GM18499 (cell line): ENCODE data around the gene PHLPP1.
"Not testable (repeated sequence)": the region's sequence is repeated elsewhere in the genome, so short reads cannot be mapped to it uniquely, and the experiment has no call there.

Source experiments
- ATAC-seq: cut with Tn5 transposase; IDR thresholded peaks from one replicate; pipeline ENCODE4 v1.9.1; 2021; ENCODE audit warnings: moderate number of reproducible peaks; ENCODE audit not compliant: insufficient read depth, unreplicated experiment

Gene PHLPP1

GRCh38 chr18:62799977-62800376, 84.6 kb downstream of the PHLPP1 start:
- ATAC-seq: no peak

- ATAC-seq: no peak
Observed at GRCh38 chr18:62802523-62802922, 87.2 kb downstream of the PHLPP1 start.

GRCh38 chr18:62807396-62807795, 92.1 kb downstream of the PHLPP1 start:
- no peak for ATAC-seq

DNA sequence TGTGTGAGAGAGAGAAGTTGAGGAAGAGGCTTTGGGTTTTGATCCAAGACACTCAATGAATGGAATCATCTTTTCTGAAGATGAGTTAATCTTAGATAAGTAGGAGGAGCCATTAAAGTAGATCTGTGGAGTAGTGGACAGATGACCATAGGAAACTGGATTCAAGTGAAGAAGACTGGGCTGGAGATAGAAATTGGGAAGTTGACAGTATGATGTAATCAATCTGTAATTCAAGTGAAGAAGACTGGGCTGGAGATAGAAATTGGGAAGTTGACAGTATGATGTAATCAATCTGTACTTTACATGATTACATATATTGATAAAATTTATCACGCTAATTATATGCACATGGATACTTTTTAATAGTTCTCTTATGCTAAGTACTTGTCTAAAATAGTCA, 92.8 kb downstream of the PHLPP1 start:
- no peak for ATAC-seq

DNA sequence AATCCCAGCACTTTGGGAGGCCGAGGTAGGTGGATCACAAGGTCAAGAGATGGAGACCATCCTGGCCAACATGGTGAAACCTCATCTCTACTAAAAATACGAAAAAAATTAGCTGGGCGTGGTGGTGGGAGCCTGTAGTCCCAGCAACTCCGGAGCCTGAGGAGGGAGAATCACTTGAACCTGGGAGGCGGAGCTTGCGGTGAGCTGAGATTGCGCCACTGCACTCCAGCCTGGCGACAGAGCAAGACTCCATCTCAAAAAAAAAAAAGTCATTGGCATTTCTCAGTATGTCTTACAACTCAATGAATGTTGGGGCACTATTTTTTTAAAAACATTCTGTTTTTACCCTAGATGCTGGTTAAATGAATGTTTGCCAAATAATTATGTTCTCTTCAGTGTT, 94.1 kb downstream of the PHLPP1 start:
- ATAC-seq: not testable (repeated sequence)

GRCh38 chr18:62809900-62810299, 94.6 kb downstream of the PHLPP1 start:
- ATAC-seq: no peak

- no peak for ATAC-seq
Observed at GRCh38 chr18:62810682-62811081, 95.3 kb downstream of the PHLPP1 start.

GRCh38 chr18:62811674-62812073, 96.3 kb downstream of the PHLPP1 start:
- ATAC-seq: no peak

- no peak for ATAC-seq
Observed at GRCh38 chr18:62812242-62812641, 96.9 kb downstream of the PHLPP1 start.

DNA sequence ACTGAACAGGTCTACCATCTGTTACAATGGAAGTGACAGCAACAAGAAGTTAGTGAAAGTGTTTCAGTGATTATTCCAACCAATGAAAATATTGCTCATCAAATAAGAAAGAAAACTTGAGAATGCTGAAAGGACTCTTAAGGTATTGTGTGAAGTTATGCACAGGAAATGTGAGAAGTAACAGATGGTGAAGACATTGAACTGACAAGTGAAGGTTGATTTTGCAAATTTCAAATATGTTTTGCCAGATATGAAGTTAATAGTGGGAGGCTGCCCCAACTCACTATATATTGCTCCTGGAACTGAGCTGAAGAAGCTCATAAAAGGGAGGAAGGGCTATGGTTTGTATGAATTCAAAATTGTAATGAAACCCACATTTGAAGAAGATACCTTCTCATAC, 97.5 kb downstream of the PHLPP1 start:
- no peak for ATAC-seq

DNA sequence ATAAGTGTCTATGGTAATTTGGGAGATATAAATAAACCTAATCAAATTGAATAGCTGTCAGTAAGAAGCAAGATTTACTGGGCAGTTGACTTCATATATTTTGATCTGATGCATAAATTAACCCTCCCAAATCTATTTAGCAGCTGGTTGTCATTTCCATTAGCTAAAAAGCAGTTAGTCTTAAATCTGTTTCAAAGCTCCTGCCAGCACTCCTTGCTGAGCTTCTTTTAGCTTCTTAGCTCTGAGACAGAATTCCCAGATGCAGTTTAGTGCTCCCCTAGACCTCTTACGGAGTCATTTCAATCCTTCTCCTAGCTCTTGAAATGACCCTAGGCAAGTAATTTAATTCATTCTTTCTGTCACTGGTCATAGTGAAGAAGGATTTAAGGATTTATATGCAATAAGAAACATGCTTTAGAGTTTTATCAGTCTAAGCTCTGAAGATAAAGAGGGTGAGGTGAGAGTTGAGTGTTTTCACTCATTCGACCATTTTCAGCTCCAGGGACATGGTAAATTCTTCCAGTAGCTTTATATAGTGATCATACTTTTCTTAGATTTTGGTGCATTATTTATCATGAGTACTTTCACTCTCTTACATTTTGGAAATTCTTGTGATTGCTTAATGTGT, 98.9 kb downstream of the PHLPP1 start:
- ATAC-seq: no peak

DNA sequence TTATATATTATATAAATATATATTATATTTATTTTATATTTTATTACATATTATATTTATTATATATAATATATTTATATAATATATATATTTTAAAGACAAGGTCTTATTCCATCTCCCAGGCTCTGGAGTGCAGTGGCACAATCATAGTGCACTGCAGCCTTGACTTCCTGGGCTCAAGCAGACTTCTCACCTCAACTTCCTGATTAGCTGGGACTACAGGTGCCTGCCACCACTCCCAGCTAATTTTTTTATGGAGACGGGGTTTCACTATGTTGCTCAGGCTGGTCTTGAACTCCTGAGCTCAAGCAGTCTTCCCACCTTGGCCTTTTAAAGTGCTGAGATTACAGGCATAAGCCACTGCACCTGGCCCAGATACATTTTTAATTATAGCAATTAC, 110.0 kb downstream of the PHLPP1 start:
- no peak for ATAC-seq

DNA sequence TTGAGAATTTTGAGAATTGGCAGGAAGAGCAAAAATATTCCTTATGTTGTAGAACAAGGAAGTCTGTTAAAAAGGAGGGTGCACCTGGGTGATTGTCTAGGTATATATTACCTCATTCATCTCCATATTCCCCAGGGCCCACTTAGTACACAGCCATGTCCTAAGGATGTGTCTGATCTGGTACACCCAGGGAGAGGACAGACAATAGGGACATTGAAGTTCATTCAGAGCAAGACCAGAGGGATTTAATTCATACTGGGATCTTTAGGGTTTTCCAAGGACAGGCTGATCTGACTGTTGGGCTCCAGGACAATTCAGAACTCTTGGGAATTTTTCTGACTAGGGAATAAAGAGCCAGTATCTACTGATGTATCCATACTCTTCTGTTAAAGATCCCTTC, 112.1 kb downstream of the PHLPP1 start:
- no peak for ATAC-seq

DNA sequence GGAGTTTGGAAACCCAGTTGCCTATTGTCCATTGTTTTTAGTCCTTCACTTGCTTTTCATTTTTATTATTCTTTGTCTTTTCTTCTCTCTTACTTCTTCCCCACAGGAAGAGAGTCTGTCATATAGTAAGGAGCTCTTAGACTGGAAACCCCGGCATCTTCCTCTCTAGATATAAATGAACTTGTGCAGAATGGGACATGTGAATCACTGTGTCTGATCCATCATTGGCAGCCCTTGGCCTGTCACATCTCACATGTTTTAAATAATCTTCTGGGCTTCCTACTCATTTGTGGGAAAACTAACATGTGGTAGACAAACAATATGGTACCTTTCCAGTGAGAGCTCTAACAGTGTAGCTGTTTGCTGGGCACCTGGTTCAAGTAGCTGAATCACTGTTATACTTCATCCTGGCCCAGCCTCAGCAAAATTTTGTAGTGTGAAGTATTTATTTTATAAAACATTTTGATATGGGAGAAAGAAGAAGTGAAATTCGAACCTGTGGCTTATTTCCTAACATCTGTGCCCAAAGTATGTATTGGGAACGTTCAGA, 112.8 kb downstream of the PHLPP1 start:
- no peak for ATAC-seq

- ATAC-seq: no peak
Observed at GRCh38 chr18:62828852-62829251, 113.5 kb downstream of the PHLPP1 start.

GRCh38 chr18:62829936-62830335, 114.6 kb downstream of the PHLPP1 start:
- ATAC-seq: no peak

DNA sequence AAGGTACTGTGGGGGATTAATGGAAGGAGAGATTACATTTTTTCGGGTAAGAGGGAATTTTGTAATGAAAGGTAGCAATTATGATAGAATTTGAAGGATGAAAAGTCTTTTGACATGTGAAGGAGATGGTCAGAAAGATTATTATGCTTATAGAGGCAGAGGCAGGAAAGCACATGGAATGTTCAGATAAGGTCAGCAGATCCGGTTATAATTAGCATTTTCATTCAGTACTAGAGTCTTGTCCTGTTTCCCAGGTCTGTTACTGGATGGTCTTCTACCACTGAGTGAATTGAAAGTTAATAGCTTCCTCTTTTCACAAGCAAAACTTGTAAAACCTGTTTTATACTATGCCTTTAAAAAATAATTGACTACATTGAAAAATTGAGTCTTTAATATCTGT, 116.9 kb downstream of the PHLPP1 start:
- no peak for ATAC-seq

- no peak for ATAC-seq
Observed at GRCh38 chr18:62833494-62833893, 118.2 kb downstream of the PHLPP1 start.

DNA sequence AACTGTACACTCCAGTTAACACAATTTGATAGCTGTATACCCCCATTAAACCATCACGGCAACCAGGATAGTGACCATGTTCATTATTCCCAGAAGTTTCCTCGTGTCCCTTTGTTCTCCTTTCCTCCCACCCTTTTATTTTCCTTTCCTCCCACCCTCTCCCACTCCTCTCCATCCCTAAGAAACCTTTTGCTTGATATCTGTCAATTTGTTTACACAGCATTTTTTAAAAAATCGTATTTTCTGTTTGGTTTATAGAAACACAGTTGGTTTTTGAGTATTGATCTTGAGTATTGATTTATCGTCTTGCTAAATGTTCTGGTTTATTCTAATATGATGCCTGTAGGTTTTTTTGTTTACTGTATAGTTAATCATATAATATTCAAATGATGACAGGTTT, 119.4 kb downstream of the PHLPP1 start:
- no peak for ATAC-seq

DNA sequence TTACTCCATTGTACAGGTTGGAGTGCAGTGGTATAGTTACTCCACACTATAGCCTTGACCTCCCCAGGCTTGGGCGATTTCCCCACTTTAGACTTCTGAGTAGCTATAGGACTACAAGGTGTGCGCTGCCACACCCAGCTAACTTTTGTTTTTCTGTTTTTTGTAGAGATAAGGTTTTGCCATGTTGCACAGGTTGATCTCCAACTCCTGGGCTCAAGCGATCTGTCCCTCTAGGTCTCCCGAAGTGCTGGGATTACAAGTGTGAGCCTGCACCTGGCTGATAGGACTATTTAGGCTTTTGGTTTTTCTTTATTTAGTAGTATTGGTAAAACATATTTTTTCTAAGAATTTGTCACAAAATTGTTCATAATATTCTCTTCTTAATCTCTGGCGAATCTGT, 121.7 kb downstream of the PHLPP1 start:
- no peak for ATAC-seq

- ATAC-seq: peak; percentile 74
Observed at GRCh38 chr18:62838475-62839098, 123.2 kb downstream of the PHLPP1 start.
